GM23338 (cell line): Measurements from ENCODE around the gene KAT6B. TPM values are rescaled to one million over a fixed set of nuclear protein-coding genes. Genes with fewer than 3 reads are reported as not detected.

Experiments
- ATAC-seq: fragments of 200-7000 bp; cut with Tn5 transposase; 3 replicates; pipeline ENCODE4 v1.9.1; 2020
- DNase-seq: peaks from one replicate; pipeline ENCODE4 v3.0.0-alpha.2; 2015; ENCODE audit warnings: low spot score
- H2AFZ ChIP-seq: fragments of 200-600 bp; sonication (generic); 2 replicates; pipeline ENCODE4 v1.8.0; 2016; ENCODE audit warnings: antibody characterized with exemption, mild to moderate bottlenecking, moderate library complexity
- H3F3A ChIP-seq: fragments of 200-600 bp; sonication (generic); replicated peaks from 2 replicates; pipeline ENCODE4 v1.8.0; 2017; ENCODE audit warnings: antibody characterized with exemption, mixed run types, low read depth
- H3K27ac ChIP-seq: fragments of 200-600 bp; sonication (generic); 2 replicates; pipeline ENCODE4 v1.6.1; 2016; ENCODE audit warnings: low read depth
- H3K27me3 ChIP-seq: fragments of 200-600 bp; sonication (generic); 2 replicates; pipeline ENCODE4 v1.8.0; 2016; ENCODE audit warnings: mild to moderate bottlenecking, mixed run types, moderate library complexity; ENCODE audit not compliant: insufficient read depth
- H3K36me3 ChIP-seq: fragments of 200-600 bp; sonication (generic); 2 replicates; pipeline ENCODE4 v1.8.0; 2016; ENCODE audit warnings: mild to moderate bottlenecking; ENCODE audit not compliant: insufficient read depth
- H3K4me1 ChIP-seq: fragments of 200-600 bp; sonication (generic); 2 replicates; pipeline ENCODE4 v1.8.0; 2016; ENCODE audit warnings: mild to moderate bottlenecking, moderate library complexity; ENCODE audit not compliant: insufficient read depth
- H3K4me2 ChIP-seq: fragments of 200-600 bp; sonication (generic); 2 replicates; pipeline ENCODE4 v1.7.1; 2017; ENCODE audit warnings: mixed run types
- H3K4me3 ChIP-seq: fragments of 200-600 bp; sonication (generic); 2 replicates; pipeline ENCODE4 v1.6.1; 2016; ENCODE audit warnings: mixed run types
- H3K79me2 ChIP-seq: fragments of 200-600 bp; sonication (generic); replicated peaks from 2 replicates; pipeline ENCODE4 v1.8.0; 2017; ENCODE audit warnings: mild to moderate bottlenecking; ENCODE audit not compliant: insufficient read depth
- H3K9me2 ChIP-seq: fragments of 200-600 bp; sonication (generic); 2 replicates; pipeline ENCODE4 v1.8.0; 2017; ENCODE audit not compliant: insufficient read depth
- H4K20me1 ChIP-seq: fragments of 200-600 bp; sonication (generic); replicated peaks from 2 replicates; pipeline ENCODE4 v1.8.0; 2017; ENCODE audit warnings: mild to moderate bottlenecking; ENCODE audit not compliant: insufficient read depth
- H3K27ac Mint-ChIP-seq: 2 replicates; pipeline ENCODE4 v1.8.0; 2020; ENCODE audit warnings: inconsistent platforms, mild to moderate bottlenecking, moderate library complexity, mixed read lengths
- H3K27me3 Mint-ChIP-seq: 3 replicates; pipeline ENCODE4 v1.8.0; 2022; ENCODE audit warnings: low read depth, mild to moderate bottlenecking, moderate library complexity, mixed read lengths, inconsistent platforms; ENCODE audit not compliant: insufficient read depth, poor library complexity
- H3K36me3 Mint-ChIP-seq: 3 replicates; pipeline ENCODE4 v1.8.0; 2021; ENCODE audit warnings: low read depth, mild to moderate bottlenecking, inconsistent platforms, moderate library complexity, mixed read lengths
- H3K4me1 Mint-ChIP-seq: 3 replicates; pipeline ENCODE4 v1.8.0; 2020; ENCODE audit warnings: mild to moderate bottlenecking, inconsistent platforms, mixed read lengths
- H3K4me3 Mint-ChIP-seq: 3 replicates; pipeline ENCODE4 v1.8.0; 2021; ENCODE audit warnings: moderate library complexity, mild to moderate bottlenecking, inconsistent platforms, mixed read lengths
- H3K9me3 Mint-ChIP-seq: 3 replicates; pipeline ENCODE4 v1.8.0; 2020; ENCODE audit warnings: moderate library complexity, mild to moderate bottlenecking, inconsistent platforms, mixed read lengths
- CREB1 ChIP-seq: fragments of 250-450 bp; sonication (Bioruptor Pico); IDR thresholded peaks from 2 replicates; pipeline ENCODE4 v1.5.0; 2020; ENCODE audit warnings: low read depth, mild to moderate bottlenecking, moderate library complexity
- EZH2 ChIP-seq: fragments of 200-600 bp; sonication (generic); IDR thresholded peaks from one replicate; pipeline ENCODE4 v1.8.0; 2017; ENCODE audit warnings: antibody characterized with exemption, mild to moderate bottlenecking, low read depth; ENCODE audit not compliant: unreplicated experiment
- EZH2phosphoT487 ChIP-seq: fragments of 200-600 bp; sonication (generic); IDR thresholded peaks from one replicate; pipeline ENCODE4 v1.8.1; 2018; ENCODE audit warnings: antibody characterized with exemption; ENCODE audit not compliant: unreplicated experiment
- JUNB ChIP-seq: IDR thresholded peaks from one replicate; pipeline ENCODE4 v1.6.1; 2016; ENCODE audit warnings: antibody characterized with exemption; ENCODE audit not compliant: unreplicated experiment
- NANOG ChIP-seq: IDR thresholded peaks from 2 replicates; pipeline ENCODE4 v1.6.1; 2016; ENCODE audit warnings: antibody characterized with exemption, borderline replicate concordance
- STAT1 ChIP-seq: IDR thresholded peaks from one replicate; pipeline ENCODE4 v1.6.1; 2016; ENCODE audit warnings: antibody characterized with exemption; ENCODE audit not compliant: unreplicated experiment
- ZNF114 ChIP-seq: fragments of 250-450 bp; sonication (Bioruptor Pico); IDR thresholded peaks from 2 replicates; pipeline ENCODE4 v1.5.0; 2020; ENCODE audit warnings: mild to moderate bottlenecking, moderate library complexity
- ZNF331 ChIP-seq: fragments of 250-450 bp; sonication (Bioruptor Pico); IDR thresholded peaks from 2 replicates; pipeline ENCODE4 v1.5.0; 2020; ENCODE audit warnings: low read depth, mild to moderate bottlenecking, moderate library complexity
- polyA plus RNA-seq: library from polyadenylated mRNA; unstranded; fragments of >200 nt; fragmentation: Nextera tagmentation; extraction: Ambion mirVana; gene quantifications from 2 replicates; pipeline ENCODE4 v1.2.1, GENCODE V29; 2016
- total RNA-seq: library from RNA; depleted of rRNA; stranded (reverse); fragments of >200 nt; shearing (Covaris generic); gene quantifications from 2 replicates; pipeline ENCODE4 v1.2.3, GENCODE V29; 2014
- TF ChIP-seq, protein P1 (sequence below): IDR thresholded peaks from 2 replicates; pipeline ENCODE4 v1.6.1; 2016; ENCODE audit warnings: antibody characterized with exemption
- TF ChIP-seq, protein P2 (sequence below): fragments of 250-450 bp; sonication (Bioruptor Pico); IDR thresholded peaks from 2 replicates; pipeline ENCODE4 v1.5.0; 2020; ENCODE audit warnings: mild to moderate bottlenecking, moderate library complexity
- TF ChIP-seq, protein P3 (sequence below), 2 experiments: fragments of 200-600 bp in 1 of 2; sonication (generic) in 1 of 2; conservative IDR thresholded peaks; 2 replicates each; pipeline versions ENCODE4 v1.5.1 to v1.6.1; 2016 to 2017; ENCODE audit warnings: antibody characterized with exemption in 2 of 2, low read depth in 2 of 2, mild to moderate bottlenecking in 2 of 2, moderate library complexity in 1 of 2
- TF ChIP-seq, protein P4 (sequence below): IDR thresholded peaks from one replicate; pipeline ENCODE4 v1.6.1; 2018; ENCODE audit warnings: antibody characterized with exemption; ENCODE audit not compliant: unreplicated experiment

Gene KAT6B
- total and polyA plus RNA-seq, 2 experiments from 2014 or later: 21.3 to 31.4 TPM

DNA sequence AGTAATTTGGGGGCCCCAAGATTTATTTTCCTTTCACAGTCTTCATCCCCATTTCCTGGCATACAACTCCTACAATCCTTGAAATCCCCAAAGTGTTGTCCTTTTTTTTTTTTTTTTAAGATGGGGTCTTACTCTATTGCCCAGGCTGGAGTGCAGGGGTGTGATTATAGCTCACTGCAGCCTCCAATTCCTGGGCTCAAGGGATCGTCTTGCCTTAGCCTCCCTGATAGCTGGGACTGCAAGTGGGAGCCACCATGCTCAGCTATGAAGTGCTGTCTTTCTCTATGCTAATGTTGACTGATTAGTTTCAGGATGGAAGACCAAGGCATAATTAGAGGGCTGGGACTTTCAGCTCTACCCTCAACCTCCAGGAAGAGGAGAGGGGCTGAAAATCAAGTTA, 41.9 kb upstream of the KAT6B start:
- no peaks in the 10 kb centered on the region for H3K36me3 ChIP-seq
- H3K9me3 Mint-ChIP-seq: no peaks in the 10 kb centered on the region; the same call in 2 of the 3 replicates
- H3F3A ChIP-seq: no peaks in the 10 kb centered on the region
- no peak for TF ChIP-seq ZNF331
- no peak for TF ChIP-seq JUNB
- TF ChIP-seq, protein P1, sequence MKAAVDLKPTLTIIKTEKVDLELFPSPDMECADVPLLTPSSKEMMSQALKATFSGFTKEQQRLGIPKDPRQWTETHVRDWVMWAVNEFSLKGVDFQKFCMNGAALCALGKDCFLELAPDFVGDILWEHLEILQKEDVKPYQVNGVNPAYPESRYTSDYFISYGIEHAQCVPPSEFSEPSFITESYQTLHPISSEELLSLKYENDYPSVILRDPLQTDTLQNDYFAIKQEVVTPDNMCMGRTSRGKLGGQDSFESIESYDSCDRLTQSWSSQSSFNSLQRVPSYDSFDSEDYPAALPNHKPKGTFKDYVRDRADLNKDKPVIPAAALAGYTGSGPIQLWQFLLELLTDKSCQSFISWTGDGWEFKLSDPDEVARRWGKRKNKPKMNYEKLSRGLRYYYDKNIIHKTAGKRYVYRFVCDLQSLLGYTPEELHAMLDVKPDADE: no peak
- TF ChIP-seq, protein P2, sequence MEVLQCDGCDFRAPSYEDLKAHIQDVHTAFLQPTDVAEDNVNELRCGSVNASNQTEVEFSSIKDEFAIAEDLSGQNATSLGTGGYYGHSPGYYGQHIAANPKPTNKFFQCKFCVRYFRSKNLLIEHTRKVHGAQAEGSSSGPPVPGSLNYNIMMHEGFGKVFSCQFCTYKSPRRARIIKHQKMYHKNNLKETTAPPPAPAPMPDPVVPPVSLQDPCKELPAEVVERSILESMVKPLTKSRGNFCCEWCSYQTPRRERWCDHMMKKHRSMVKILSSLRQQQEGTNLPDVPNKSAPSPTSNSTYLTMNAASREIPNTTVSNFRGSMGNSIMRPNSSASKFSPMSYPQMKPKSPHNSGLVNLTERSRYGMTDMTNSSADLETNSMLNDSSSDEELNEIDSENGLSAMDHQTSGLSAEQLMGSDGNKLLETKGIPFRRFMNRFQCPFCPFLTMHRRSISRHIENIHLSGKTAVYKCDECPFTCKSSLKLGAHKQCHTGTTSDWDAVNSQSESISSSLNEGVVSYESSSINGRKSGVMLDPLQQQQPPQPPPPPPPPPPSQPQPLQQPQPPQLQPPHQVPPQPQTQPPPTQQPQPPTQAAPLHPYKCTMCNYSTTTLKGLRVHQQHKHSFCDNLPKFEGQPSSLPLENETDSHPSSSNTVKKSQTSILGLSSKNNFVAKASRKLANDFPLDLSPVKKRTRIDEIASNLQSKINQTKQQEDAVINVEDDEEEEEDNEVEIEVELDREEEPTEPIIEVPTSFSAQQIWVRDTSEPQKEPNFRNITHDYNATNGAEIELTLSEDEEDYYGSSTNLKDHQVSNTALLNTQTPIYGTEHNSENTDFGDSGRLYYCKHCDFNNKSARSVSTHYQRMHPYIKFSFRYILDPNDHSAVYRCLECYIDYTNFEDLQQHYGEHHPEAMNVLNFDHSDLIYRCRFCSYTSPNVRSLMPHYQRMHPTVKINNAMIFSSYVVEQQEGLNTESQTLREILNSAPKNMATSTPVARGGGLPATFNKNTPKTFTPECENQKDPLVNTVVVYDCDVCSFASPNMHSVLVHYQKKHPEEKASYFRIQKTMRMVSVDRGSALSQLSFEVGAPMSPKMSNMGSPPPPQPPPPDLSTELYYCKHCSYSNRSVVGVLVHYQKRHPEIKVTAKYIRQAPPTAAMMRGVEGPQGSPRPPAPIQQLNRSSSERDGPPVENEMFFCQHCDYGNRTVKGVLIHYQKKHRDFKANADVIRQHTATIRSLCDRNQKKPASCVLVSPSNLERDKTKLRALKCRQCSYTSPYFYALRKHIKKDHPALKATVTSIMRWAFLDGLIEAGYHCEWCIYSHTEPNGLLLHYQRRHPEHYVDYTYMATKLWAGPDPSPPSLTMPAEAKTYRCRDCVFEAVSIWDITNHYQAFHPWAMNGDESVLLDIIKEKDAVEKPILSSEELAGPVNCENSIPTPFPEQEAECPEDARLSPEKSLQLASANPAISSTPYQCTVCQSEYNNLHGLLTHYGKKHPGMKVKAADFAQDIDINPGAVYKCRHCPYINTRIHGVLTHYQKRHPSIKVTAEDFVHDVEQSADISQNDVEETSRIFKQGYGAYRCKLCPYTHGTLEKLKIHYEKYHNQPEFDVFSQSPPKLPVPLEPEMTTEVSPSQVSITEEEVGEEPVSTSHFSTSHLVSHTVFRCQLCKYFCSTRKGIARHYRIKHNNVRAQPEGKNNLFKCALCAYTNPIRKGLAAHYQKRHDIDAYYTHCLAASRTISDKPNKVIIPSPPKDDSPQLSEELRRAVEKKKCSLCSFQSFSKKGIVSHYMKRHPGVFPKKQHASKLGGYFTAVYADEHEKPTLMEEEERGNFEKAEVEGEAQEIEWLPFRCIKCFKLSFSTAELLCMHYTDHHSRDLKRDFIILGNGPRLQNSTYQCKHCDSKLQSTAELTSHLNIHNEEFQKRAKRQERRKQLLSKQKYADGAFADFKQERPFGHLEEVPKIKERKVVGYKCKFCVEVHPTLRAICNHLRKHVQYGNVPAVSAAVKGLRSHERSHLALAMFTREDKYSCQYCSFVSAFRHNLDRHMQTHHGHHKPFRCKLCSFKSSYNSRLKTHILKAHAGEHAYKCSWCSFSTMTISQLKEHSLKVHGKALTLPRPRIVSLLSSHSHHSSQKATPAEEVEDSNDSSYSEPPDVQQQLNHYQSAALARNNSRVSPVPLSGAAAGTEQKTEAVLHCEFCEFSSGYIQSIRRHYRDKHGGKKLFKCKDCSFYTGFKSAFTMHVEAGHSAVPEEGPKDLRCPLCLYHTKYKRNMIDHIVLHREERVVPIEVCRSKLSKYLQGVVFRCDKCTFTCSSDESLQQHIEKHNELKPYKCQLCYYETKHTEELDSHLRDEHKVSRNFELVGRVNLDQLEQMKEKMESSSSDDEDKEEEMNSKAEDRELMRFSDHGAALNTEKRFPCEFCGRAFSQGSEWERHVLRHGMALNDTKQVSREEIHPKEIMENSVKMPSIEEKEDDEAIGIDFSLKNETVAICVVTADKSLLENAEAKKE: no peak
- TF ChIP-seq ZNF114: no peak
- TF ChIP-seq EZH2: no peak
- TF ChIP-seq NANOG: no peak
- TF ChIP-seq, protein P3, sequence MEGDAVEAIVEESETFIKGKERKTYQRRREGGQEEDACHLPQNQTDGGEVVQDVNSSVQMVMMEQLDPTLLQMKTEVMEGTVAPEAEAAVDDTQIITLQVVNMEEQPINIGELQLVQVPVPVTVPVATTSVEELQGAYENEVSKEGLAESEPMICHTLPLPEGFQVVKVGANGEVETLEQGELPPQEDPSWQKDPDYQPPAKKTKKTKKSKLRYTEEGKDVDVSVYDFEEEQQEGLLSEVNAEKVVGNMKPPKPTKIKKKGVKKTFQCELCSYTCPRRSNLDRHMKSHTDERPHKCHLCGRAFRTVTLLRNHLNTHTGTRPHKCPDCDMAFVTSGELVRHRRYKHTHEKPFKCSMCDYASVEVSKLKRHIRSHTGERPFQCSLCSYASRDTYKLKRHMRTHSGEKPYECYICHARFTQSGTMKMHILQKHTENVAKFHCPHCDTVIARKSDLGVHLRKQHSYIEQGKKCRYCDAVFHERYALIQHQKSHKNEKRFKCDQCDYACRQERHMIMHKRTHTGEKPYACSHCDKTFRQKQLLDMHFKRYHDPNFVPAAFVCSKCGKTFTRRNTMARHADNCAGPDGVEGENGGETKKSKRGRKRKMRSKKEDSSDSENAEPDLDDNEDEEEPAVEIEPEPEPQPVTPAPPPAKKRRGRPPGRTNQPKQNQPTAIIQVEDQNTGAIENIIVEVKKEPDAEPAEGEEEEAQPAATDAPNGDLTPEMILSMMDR (conservative IDR thresholded peaks at IDR 0.05; ENCODE audit: low read depth in 2 of 2): no peak
- TF ChIP-seq, protein P4, sequence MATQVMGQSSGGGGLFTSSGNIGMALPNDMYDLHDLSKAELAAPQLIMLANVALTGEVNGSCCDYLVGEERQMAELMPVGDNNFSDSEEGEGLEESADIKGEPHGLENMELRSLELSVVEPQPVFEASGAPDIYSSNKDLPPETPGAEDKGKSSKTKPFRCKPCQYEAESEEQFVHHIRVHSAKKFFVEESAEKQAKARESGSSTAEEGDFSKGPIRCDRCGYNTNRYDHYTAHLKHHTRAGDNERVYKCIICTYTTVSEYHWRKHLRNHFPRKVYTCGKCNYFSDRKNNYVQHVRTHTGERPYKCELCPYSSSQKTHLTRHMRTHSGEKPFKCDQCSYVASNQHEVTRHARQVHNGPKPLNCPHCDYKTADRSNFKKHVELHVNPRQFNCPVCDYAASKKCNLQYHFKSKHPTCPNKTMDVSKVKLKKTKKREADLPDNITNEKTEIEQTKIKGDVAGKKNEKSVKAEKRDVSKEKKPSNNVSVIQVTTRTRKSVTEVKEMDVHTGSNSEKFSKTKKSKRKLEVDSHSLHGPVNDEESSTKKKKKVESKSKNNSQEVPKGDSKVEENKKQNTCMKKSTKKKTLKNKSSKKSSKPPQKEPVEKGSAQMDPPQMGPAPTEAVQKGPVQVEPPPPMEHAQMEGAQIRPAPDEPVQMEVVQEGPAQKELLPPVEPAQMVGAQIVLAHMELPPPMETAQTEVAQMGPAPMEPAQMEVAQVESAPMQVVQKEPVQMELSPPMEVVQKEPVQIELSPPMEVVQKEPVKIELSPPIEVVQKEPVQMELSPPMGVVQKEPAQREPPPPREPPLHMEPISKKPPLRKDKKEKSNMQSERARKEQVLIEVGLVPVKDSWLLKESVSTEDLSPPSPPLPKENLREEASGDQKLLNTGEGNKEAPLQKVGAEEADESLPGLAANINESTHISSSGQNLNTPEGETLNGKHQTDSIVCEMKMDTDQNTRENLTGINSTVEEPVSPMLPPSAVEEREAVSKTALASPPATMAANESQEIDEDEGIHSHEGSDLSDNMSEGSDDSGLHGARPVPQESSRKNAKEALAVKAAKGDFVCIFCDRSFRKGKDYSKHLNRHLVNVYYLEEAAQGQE: no peak
- no peak for TF ChIP-seq STAT1
- TF ChIP-seq CREB1 (CRISPR knock-in tag): no peak
- TF ChIP-seq EZH2phosphoT487: no peak
- no peak for DNase-seq
- no peaks in the 10 kb centered on the region for H4K20me1 ChIP-seq
- H3K9me2 ChIP-seq: no peaks in the 10 kb centered on the region
- no peaks in the 10 kb centered on the region for H3K36me3 Mint-ChIP-seq
- H3K4me3 ChIP-seq: no peak overlapping the region
- no peaks in the 10 kb centered on the region for H3K27me3 Mint-ChIP-seq
- peaks cover 24% of the 10 kb centered on the region for H3K4me1 Mint-ChIP-seq
- no peak for ATAC-seq
- peaks cover 36% of the 10 kb centered on the region for H3K4me1 ChIP-seq
- H3K27ac Mint-ChIP-seq: no peak overlapping the region
- H2AFZ ChIP-seq: no peak overlapping the region
- H3K4me3 Mint-ChIP-seq: no peak overlapping the region
- no peak overlapping the region for H3K4me2 ChIP-seq
- H3K27ac ChIP-seq: no peak overlapping the region
- no peaks in the 10 kb centered on the region for H3K27me3 ChIP-seq
- H3K79me2 ChIP-seq: no peaks in the 10 kb centered on the region
